Measurements from ENCODE around the gene INSL3. TPM values are rescaled to one million over a fixed set of nuclear protein-coding genes. Genes with fewer than 3 reads are reported as not detected.
A peak's percentile ranks its signal among the peaks of the same experiment; 100 is the strongest.

Gene INSL3, protein sequence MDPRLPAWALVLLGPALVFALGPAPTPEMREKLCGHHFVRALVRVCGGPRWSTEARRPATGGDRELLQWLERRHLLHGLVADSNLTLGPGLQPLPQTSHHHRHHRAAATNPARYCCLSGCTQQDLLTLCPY
- total RNA-seq: not detected
- long read RNA-seq: 0 reads

DNA sequence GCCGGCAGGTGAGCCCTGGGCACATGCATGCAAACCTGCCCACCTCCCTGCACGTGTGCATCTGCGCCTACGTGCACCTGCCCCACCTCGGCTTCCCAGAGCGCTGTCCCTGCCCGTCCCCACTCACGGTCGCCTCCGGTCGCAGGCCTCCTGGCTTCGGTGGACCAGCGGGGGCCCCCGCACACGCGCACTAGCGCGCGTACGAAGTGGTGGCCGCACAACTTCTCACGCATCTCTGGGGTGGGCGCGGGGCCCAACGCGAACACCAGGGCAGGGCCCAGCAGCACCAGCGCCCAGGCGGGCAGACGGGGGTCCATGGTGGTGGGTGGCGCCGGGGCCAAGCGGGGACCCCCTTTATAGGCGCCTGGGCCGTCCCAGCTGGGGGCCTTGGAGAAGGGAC is at the start of gene INSL3:
INSL3 (minus strand) TSS at position 330 of the 400 bp plus-strand sequence; CDS start at position 317, 13 bp downstream.
- ATAC-seq (no peak), DNase-seq (no peak)
- intact Hi-C loops (cut with DNase I, micrococcal nuclease): no loop called here

DNA sequence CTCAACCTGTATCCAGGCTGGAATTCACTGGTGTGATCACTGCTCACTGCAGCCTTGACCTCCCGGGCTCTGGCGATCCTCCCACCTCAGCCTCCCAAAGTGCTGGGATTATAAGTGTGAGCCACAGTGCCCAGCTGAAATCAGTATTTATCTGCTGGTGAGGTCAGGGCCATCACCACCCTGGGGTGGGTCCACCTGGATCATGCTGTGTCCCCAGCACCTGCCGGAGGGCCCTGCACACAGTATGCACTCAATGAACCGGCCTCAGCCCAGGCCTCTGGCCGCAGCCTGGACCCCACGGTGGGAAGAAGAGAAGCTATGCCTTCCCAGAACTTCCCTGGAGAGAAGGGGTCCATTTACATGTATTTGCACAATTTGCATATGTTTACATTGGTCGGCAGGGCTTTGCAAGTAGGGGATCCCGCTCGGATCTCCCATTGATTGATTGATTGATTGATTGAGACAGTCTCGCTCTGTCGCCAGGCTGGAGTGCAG is 47.8 kb upstream of the INSL3 start:
- DNase-seq (no peak), ATAC-seq (no peak)
- intact Hi-C loops (cut with DNase I, micrococcal nuclease): loop anchor here (5.0 to 10.0 kb wide), 2 partner anchors 56 to 63 kb away; partner anchors contain the start of gene CCDC124 (in 1 of the 2)

DNA sequence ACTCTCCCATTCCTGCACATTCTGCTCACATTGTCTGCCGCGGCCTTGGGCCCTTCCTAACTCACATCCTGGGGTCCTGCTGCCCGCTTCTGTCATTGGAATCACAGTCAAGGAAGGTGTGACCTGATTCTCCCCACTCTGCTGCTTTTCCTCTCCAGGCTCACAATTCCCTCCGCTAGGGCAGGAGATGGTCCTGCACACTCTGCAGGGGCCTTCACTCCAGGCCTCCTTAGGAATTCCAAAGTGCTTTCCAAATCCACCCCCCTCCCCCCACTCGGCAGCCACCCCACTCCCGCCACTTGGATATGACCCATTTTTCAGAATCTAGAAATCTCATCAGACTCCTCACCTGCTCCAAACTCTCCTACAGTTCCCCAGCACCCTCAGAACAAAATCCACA is 47.4 kb upstream of the INSL3 start:
- ATAC-seq (no peak), DNase-seq (no peak)
- intact Hi-C loops (cut with DNase I, micrococcal nuclease): loop anchor here (5.0 to 10.0 kb wide), 2 partner anchors 56 to 64 kb away; partner anchors contain the start of gene CCDC124 (in 1 of the 2)

DNA sequence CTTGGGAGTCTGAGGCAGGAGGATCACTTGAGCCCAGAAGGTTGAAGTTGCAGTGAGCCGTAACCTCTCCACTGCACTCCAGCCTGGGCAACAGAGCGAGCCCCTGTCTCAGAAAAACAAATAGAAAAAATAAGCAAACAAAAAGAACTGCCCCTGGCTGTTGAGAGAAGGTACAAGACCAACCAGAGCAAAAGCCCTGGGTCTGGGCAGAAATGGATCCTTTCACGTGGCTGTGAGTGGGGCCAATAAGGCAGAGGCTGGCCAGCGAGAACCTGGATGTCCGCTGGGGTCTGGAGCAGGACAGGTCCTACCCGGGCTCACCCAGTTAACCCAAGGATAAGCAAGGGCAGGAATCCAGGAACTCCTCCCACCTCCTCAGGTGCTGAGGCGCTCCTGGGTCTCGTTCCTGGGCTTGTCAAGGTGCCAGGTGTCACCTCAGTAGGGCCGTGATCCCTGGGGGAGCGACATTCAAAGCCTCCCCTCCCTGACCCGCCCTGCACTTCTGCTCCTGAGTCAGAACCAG is 45.7 kb upstream of the INSL3 start:
- DNase-seq (no peak), ATAC-seq (no peak)

DNA sequence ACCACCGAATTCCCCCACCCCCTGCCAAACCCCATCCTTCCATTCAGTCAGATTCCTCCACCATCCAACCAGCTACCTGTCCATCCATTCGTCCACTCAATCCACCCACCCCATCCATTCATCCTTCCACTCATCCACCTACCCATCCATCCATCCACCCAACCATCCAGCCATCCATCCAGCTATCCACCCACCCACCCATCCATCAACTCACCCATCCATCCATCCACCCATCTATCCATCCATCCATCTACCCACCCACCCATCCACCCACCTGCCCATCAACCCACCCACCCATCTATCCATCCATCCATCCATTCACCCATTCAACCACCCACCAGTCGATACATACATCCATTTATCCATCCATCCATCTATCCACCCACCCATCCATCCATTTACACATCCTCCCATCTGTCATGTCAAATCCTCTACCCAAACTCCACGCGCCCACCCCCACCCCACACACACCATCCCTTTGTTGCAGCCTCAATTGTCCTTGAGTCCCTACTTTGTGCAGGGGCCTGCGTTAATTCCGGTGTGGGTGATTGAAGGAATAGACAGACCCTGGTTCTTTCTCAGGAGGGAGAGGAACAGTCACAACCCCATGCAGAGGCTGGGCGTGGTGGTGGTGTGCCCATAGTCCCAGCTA is 45.1 kb upstream of the INSL3 start:
- DNase-seq (no peak), ATAC-seq (no peak)
- intact Hi-C loops (cut with DNase I, micrococcal nuclease): loop anchor here (5.0 to 10.0 kb wide), 2 partner anchors 58 to 66 kb away; partner anchors contain the start of gene CCDC124 (in 1 of the 2)

More for the DNA sequence above, 45.7 kb upstream of the INSL3 start:
- intact Hi-C loops (cut with DNase I, micrococcal nuclease): loop anchor here (5.0 to 10.0 kb wide), 2 partner anchors 58 to 65 kb away; partner anchors contain the start of gene CCDC124 (in 1 of the 2)

DNA sequence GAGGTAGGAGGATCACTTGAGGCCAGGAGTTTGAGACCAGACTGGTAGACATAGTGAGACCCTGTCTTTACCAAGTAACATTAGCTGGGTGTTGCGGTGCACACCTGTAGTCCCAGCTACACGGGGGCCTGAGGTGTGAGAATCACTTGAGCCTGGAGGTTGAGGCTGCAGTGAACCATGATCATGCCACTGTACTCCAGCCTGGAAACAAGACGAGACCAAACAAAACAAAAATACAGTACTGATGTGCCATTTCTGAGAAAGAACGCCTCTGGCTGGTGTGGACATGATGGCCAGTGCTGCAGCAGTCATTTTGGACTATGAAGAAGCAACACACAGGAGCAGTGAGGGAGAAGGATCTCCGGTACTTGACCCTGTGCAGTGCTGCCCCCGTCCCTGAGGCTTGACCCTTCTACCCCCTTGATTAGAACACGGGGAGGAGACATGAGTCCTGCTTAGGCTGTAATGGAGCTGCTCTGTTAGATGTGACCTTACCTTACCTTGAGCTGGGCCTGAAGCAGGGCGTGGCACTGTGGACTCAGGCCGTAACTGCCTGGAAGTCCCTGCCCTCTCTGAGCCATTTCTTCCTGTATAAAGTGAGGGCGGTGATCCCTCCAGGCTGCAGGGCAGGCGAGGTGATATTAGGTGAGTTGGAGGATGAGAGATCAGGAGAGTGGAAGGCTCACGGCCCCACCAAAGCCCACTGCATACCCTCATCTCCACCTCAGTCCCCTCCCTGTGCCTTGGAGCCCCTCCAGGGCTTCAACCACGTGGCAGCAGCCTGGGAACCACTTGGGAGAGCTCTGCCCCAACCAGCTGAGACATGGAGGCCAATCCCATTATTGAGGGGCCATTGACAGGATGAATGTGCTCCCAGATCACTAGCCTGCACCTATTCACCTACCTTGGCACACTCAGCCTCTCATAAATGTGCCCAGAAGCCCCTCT is 44.3 kb upstream of the INSL3 start:
- DNase-seq: peak; percentile 82 to 88
- peak; percentile 90 for ATAC-seq
- intact Hi-C loops (cut with DNase I, micrococcal nuclease): loop anchor here (5.0 to 10.0 kb wide), 2 partner anchors 59 to 67 kb away; partner anchors contain the start of gene CCDC124 (in 1 of the 2)

DNA sequence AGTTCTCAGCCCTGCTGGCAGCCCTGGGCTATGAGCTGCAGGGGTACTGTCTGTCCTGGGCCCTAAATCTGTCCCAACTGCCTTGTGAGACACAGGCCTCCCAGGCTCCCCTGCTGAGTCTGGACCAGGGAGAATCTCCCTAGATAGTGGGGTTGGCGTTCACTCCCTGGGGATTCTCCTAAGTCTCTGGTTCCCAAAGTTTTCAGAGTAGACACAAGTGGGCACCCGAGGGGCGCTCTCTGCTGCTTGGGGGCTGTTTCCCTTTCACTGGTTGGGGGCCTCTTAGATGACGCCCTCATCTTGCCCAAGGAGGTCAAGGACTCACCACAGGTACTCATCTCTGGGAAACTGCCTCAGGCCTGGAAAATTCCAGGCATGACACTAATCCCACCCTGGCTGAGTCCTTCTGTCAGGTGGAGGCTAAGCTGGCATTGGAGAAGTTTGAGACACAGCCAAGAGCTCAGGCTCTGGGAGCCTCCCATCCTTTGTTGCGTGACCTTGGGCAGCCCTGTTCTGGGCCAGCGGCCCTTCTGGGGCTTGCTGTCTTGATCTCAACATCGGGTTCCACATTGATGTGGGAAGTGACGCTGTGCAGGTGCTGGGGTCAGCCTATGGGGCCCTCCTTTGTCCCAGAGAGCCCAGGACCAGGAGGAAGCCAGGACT is 42.3 kb upstream of the INSL3 start:
- DNase-seq (no peak), ATAC-seq (no peak)
- intact Hi-C loops (cut with DNase I, micrococcal nuclease): loop anchor here in 1 of 2 donors (10.0 kb wide), 1 partner anchor 61 kb away; no protein-coding TSS in a partner anchor

DNA sequence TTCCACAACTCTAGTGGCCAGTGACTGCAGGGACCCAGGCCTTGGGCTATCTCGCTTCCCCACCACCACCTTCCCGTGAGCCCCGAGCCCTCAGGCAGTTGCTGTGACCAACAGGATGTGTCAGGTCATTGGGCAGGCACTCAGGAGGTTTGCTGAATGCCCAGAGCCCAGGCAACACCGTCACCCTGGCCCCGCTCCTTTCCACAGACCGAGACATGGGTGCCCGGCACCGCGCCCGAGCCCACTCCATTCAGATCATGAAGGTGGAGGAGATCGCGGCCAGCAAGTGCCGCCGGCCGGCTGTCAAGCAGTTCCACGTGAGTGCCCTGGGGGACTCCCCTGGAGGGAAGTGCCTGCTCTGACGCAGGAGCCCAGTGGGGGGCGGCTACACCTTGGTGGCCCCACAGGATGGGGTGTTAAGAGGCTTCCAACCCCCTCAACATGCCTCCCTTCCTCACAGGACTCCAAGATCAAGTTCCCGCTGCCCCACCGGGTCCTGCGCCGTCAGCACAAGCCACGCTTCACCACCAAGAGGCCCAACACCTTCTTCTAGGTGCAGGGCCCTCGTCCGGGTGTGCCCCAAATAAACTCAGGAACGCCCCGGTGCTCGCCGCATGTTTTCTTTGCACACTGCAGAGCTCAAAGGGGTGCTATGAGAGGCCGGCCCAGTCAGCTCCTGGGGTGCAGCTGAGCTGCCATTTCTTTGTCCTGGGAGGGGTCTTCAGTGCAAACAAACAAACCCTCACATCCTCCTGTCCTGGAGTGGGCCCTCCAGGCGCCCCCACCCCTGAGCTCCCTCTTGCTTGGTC is 41.6 kb upstream of the INSL3 start:
- ATAC-seq: no peak
- no peak for DNase-seq
- intact Hi-C loops (cut with DNase I, micrococcal nuclease): loop anchor here in 1 of 2 donors (10.0 kb wide), 1 partner anchor 62 kb away; no protein-coding TSS in a partner anchor

DNA sequence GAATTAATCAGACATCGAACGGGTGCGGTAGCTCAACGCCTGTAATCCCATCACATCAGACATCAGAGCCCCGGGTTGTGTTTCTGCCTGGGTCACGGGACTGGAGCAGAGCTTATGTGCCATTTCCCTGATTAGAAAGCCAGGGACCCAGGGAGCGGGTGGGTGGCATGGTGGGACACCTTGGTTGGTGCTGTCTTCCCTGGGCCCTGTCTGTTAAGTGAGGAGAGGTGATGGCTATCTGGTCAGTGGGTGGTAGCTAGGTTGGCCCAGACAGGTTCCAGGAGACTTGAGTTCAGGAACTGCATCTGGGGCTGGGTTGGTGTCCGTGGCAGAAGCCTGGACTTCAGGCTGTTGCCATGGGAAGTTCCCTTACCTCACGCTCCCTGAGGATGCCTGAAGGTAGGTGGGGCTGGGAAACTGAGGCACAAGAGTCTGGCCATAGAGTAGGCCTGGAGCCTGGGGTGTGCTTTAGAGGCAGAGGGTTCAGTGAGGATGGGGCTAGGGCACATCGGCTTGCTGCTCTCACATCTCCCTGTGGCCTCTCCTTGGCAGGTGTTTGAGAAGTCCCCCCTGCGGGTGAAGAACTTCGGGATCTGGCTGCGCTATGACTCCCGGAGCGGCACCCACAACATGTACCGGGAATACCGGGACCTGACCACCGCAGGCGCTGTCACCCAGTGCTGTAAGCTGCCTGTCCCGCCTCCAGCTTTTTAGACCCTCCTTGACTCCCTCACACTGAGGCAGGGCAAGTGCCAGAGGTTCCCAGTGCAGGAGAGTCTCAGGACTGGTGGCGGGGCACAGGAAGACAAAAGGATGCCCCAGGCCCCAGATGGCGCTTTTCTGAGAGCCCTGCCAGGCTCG is 40.5 kb upstream of the INSL3 start:
- intact Hi-C loops (cut with DNase I, micrococcal nuclease): loop anchor here in 1 of 2 donors (10.0 kb wide), 1 partner anchor 63 kb away; no protein-coding TSS in a partner anchor
- no peak for ATAC-seq
- DNase-seq: no peak

DNA sequence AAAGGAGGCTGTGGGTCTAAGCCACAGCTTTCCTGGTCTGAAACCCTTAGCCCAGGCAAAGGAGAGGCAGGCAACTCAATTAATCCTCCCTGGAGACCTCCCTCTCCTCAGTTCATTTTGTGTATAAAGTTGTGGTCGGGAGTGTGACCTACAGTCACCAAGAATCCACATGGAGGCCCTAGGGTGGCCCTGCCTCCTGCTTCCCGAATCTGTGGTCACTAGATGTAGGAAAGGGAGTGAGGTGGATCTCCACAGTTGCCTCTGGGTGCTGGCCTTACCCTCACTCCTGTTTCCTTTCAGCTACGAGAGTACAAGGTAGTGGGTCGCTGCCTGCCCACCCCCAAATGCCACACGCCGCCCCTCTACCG is 39.7 kb upstream of the INSL3 start:
- ATAC-seq (no peak), DNase-seq (no peak)
- intact Hi-C loops (cut with DNase I, micrococcal nuclease): loop anchor here in 1 of 2 donors (10.0 kb wide), 1 partner anchor 64 kb away; no protein-coding TSS in a partner anchor

DNA sequence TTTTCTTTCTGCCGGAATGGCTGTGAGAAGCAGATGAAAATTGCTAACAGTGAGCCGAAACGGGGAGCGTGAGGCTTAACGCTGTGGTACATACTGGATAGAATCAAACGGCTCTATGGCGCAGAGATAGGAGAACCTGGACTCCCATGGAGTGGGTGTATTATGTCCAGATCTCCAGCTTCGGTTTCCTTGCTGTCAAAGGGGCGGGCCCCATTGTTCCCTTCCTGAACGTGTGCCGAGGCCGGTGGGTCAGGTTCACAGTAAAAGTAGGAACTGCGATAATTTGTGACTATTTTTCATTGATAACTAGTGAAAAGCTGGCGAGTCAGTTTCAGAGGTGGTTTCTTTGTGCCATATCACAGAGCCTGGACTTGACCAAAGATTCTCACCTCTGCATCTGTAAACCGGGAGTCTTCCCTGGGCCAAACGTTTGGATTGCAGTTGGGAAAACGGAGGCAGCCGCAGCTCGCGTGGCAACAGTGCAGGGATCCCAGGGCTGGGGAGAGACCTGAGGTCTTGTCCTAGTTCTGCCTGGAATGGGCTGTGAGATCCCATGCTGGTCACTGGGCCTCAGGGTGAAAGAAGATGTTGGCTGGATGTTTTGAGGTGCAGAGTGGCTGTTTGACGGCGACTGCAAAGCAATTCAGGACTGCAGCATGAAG is 39.1 kb upstream of the INSL3 start:
- intact Hi-C loops (cut with DNase I, micrococcal nuclease): loop anchor here in 1 of 2 donors (10.0 kb wide), 1 partner anchor 64 kb away; no protein-coding TSS in a partner anchor
- DNase-seq (no peak), ATAC-seq (peak; percentile 17)

DNA sequence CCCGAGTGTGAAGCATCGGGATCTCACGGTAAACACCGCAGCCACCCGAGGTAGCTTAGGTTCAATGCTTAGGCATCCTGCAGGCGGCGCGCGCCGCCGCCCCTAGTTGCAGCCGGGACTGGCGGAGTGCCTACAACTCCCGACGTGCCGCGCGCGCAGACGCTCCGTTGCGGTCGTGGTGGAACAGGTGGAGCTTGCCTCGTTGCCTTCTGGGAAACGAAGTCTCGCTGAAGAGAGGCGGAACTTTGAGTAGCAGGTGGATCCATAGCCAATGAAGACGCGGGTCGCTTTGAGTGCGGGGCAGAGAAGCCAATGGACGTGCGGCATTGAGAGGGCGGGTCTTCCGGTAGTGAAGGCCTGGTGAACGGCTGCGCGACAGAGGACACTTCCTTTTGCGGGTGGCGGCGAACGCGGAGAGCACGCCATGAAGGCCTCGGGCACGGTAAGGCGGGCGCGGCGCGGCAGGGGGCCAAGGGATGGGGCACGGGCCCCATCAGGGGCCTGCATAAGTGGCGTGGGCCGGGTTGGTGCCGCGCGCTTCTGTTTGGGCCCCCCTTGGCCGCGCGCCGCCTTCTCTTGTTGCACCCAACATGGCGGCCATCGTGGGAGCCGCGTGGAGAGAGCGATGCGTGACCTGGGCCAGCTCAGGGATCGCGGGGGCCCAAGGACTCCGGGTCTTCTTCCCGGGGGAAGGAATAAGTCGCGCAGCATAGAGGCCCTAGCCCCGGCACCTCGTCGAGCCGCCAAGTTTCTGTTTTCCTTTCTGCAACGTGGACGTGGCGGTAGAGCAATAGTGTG is 38.4 kb upstream of the INSL3 start, which contains the start of gene RPL18A:
RPL18A (plus strand) TSS at position 378 of the 798 bp plus-strand sequence; CDS start at position 425, 47 bp downstream.
- intact Hi-C loops (cut with DNase I, micrococcal nuclease): loop anchor here in 1 of 2 donors (10.0 kb wide), 1 partner anchor 65 kb away; no protein-coding TSS in a partner anchor
- DNase-seq (peak; percentile 98 to 99), ATAC-seq (peak; percentile 89)

DNA sequence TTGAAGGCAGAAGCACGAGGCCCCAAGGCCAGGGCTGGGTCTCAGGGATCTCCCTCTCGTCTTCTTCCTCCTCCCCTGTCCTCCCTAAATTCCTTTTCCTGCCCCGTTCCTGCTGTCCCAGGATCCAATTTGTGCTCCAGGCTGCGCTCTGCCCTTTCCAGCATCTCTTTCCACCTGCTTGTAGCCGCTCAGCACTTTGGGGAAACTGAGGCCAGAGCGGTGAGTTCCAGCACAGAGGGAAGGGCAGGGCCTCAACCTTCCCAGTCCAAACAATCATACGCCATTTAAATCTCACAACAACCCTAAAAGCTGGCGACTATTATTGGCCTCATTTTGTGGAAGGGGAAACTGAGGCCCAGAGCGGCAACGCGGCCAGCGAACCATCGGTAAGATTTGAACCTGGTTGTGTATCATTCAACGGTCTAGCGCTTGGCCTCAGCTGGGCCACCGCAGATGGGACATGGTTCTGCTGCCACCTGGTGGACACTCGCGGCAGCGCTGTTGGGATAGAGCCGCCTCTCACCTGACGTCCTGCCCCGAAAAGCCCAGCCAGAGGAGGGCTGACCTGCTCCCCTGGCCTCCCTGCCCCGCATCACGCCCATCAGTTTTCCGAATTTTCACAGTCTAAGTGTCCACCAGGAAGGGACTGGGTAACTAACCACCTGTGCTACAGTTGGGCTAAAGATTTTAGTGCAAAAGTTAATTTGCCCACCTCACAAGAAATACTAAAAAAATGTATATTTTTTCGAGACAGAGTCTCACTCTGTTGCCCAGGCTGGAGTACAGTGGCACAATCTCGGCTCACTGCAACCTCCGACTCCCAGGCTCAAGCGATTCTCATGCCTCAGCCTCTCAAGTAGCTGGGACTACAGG is 34.2 kb upstream of the INSL3 start:
- intact Hi-C loops (cut with DNase I, micrococcal nuclease): no loop called here
- DNase-seq (peak; percentile 68 to 92), ATAC-seq (peak; percentile 34)

DNA sequence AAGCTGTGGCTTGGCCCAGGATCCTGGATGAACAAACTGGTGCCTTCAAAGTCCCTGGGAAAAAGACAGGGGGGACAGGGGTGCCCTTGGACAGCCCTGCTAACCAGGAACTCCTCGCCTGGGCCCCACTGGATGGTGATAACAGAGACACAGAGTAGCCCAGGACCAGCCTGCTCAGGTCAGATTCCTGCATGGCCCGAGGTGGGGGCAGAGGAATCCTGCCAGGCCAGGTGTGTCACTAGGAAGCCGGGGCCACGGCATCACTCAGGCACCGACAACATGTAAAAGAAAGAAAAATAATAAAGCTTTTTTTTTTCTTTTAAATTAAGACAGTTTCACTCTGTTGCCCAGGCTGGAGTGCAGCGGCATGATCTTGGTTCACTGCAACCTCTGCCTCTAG is 32.7 kb upstream of the INSL3 start:
- intact Hi-C loops (cut with DNase I, micrococcal nuclease): loop anchor here in 1 of 2 donors (5.0 kb wide), 1 partner anchor 152 kb away; no protein-coding TSS in a partner anchor
- ATAC-seq: no peak
- DNase-seq: no peak
